Measurements from ENCODE around the gene LAMA1.
"Not testable (repeated sequence)": the region's sequence is repeated elsewhere in the genome, so short reads cannot be mapped to it uniquely, and the experiment has no call there.

The LAMA1 gene

DNA sequence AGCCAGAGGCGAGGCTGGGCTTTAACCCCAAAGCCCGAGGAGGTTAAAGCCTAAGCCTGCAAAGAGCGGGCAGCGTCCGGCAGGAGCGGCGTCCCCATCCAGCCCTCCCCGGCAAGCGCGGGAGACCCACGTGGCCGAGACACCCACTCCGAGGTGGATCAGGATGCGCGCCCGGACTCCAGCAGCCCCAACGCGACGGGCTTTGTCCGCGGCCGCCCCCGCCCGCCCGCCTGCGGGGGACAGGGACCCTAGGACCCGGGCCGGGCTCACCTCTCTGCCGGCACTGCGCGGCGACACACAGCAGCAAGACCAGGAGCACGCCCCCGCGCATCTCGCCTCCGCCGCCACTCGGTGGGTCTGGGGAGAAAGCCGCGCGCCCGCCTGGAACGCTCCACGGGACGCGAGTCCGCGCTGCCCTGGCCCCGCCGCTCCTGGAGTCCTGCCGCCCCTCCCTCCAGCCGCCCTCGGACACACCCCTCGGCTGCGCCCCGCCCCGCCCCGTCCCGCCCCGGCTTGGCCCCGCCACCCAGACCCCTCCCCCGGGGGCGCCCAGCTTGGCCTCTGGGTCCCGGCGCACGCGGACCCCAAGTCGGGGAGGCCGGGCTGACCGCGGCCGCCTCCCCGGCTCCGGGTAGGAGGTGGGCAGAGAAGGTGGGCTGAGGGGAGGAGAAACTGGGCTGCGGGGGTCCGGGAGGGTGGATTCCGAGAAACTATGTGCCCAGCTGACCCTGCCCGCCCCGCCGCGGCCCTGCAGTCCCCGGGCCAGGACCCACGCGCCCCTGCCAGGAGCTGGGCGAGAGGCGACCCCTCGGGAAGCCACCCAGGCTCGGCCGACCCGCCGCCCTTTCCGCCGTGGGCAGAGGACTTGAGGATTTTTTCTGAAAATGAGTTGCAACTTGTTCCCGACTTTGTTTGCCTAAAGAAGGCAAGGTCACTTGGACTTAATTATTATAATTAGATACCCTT is at the start of gene LAMA1:
TSS of gene LAMA1 (minus strand) at position 408 of the 966 bp plus-strand sequence. CDS start at position 331, 77 bp downstream.
- Histone ChIP-seq H3K9me3 (ENCODE audit: control insufficient read depth, insufficient read depth, low read length) (no peaks in the 10 kb centered on the region; the same call in 1 of the 2 replicates), H3K9ac (ENCODE audit: low read depth, low read length) (peak within 1 kb of the TSS; percentile 72), H3K36me3 (ENCODE audit: insufficient read depth, low read length) (no peaks in the 10 kb centered on the region), H3K4me1 (ENCODE audit: insufficient read depth, low read length) (no peaks in the 10 kb centered on the region; the same call in 1 of the 2 replicates)

DNA sequence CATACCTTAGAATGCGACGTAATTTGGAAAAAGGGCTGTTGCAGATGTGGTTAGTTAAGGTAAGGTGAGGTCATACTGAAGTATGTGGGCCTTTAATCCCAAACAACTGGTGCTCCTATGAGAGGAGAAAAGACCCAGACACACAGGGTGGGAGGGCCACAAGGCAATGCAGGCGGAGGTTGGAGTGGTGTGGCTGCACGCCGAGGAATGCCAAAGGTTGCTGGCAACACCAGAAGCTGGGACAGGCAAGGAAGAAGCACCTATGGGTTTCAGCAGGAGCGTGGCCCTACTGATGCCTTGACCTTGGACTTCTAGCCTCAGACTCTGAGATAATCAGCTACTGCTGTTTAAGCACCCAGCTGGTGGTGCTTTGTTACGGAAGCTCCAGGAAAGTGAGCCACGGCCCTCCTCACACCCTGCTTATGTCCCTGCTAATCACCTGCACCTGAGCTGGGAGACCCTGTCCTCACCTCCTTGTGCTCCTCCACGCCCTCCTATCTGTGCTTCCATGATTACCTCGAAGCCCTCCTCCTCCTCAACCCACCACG is 48.3 kb upstream of the LAMA1 start:
- no peaks in the 10 kb centered on the region for H3K4me1 ChIP-seq (ENCODE audit: insufficient read depth, low read length)
- no peaks in the 10 kb centered on the region for H3K36me3 ChIP-seq (ENCODE audit: insufficient read depth, low read length)
- no peak overlapping the region for H3K9ac ChIP-seq (ENCODE audit: low read depth, low read length)
- no peaks in the 10 kb centered on the region for H3K9me3 ChIP-seq (ENCODE audit: control insufficient read depth, insufficient read depth, low read length)

DNA sequence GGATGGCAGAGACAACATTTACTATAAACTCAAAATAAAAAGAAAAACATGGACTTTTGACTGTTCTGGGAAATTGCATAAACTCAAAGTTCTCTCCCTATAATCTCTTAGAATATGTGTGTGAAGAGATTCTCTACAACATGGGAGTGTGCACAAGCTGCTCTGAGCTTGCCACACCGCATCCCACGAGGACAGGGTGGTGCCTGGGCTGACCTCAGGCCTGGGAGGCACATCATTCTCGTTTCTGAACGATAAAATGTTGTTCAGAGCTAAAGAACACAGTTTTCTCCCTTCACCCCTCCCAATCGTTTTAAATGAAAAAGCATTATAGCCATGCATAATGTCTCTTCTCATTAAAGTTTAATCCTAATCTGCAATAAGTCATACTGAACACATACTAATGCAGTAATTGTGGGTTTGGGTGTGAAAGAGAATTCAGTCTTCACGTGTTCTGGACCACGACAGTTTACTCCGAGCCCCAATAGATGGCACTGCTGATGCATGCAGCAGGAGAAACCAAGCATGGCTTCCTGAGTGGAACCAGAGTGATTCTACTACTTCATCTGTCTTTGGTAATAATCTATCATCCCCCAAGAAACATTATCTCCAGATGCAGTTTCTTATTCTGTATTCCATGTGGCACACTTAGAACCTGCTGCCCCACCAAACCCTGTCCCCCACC is 46.9 kb upstream of the LAMA1 start:
- Histone ChIP-seq H3K9ac (ENCODE audit: low read depth, low read length) (no peak overlapping the region), H3K4me1 (ENCODE audit: insufficient read depth, low read length) (no peaks in the 10 kb centered on the region), H3K36me3 (ENCODE audit: insufficient read depth, low read length) (no peaks in the 10 kb centered on the region), H3K9me3 (ENCODE audit: control insufficient read depth, insufficient read depth, low read length) (no peaks in the 10 kb centered on the region)

DNA sequence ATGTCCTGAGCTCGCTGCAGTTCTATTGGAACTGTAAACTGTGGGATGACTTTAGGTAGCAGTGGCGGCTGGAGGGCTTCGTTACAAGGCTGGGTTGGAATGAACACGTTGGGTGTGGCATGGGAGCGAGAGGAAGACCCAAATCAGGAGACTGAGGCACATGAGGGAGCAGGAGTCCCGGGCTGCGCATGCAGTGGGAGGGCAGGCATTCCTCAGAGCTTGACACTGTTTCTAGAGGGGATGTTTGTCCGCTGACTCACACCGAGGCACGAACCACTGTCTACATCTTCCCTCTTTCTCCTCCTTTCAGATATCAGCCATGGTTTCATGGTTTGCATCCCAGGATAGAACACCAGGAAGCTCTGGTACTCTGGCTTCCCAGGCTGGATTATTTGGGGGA is 40.6 kb upstream of the LAMA1 start:
- Histone ChIP-seq H3K9me3 (ENCODE audit: control insufficient read depth, insufficient read depth, low read length) (no peaks in the 10 kb centered on the region), H3K36me3 (ENCODE audit: insufficient read depth, low read length) (no peaks in the 10 kb centered on the region), H3K9ac (ENCODE audit: low read depth, low read length) (no peak overlapping the region), H3K4me1 (ENCODE audit: insufficient read depth, low read length) (peaks cover 11% of the 10 kb centered on the region; the same call in 1 of the 2 replicates)

DNA sequence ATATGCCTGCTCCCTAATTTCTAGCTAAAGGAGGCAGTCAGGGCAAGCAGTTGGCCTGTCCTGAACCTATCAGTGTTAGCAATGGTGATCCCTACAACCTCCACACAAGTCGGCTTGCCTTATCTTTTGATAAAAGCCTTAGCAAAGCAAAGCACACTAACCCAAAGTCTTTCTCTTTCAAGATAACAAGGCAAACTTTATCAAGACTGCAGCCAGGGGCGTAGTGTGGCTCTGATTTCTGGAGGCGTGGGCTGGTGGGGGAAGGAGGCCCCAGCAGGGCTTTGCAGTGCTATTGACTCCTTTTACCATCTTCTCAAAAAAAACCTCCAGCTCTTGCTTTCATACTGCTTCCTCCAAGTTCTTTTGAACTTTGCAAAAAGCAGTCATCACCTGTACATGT is 40.2 kb upstream of the LAMA1 start:
- Histone ChIP-seq H3K36me3 (ENCODE audit: insufficient read depth, low read length) (no peaks in the 10 kb centered on the region), H3K9ac (ENCODE audit: low read depth, low read length) (no peak overlapping the region), H3K9me3 (ENCODE audit: control insufficient read depth, insufficient read depth, low read length) (no peaks in the 10 kb centered on the region), H3K4me1 (ENCODE audit: insufficient read depth, low read length) (peaks cover 11% of the 10 kb centered on the region; the same call in 1 of the 2 replicates)

DNA sequence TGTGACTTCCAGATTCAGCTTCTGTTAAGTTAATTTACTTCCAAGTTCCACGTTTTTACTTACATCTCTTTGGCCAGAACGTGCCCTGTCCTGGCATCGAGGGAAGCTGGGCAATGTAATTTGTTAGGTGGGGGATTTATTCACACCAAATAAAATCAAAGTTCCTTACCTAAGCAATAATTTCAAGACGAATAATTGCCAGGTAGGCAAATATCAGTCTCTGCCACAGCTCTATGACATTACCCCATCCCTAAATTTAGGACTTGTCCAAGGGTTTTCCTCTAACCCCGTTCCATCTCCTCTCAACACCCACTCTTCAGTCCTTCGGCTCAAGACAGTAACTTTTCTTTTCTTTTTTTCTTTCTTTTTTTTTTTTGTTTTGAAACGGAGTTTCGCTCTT is 38.3 kb upstream of the LAMA1 start:
- Histone ChIP-seq H3K4me1 (ENCODE audit: insufficient read depth, low read length) (peaks cover 11% of the 10 kb centered on the region; the same call in 1 of the 2 replicates), H3K36me3 (ENCODE audit: insufficient read depth, low read length) (no peaks in the 10 kb centered on the region)

GRCh38 chr18:7155092-7155491 is 37.5 kb upstream of the LAMA1 start:
- H3K9ac ChIP-seq (ENCODE audit: low read depth, low read length): no peak overlapping the region
- H3K9me3 ChIP-seq (ENCODE audit: control insufficient read depth, insufficient read depth, low read length): no peaks in the 10 kb centered on the region
- H3K36me3 ChIP-seq (ENCODE audit: insufficient read depth, low read length): no peaks in the 10 kb centered on the region
- H3K4me1 ChIP-seq (ENCODE audit: insufficient read depth, low read length): peaks cover 11% of the 10 kb centered on the region; the same call in 1 of the 2 replicates

More for the DNA sequence above, 38.3 kb upstream of the LAMA1 start:
- Histone ChIP-seq H3K9ac (ENCODE audit: low read depth, low read length) (no peak overlapping the region), H3K9me3 (ENCODE audit: control insufficient read depth, insufficient read depth, low read length) (no peaks in the 10 kb centered on the region)

- Histone ChIP-seq H3K36me3 (ENCODE audit: insufficient read depth, low read length) (no peaks in the 10 kb centered on the region), H3K9me3 (ENCODE audit: control insufficient read depth, insufficient read depth, low read length) (no peaks in the 10 kb centered on the region), H3K9ac (ENCODE audit: low read depth, low read length) (no peak overlapping the region), H3K4me1 (ENCODE audit: insufficient read depth, low read length) (peaks cover under 1% of the 10 kb centered on the region; the same call in 1 of the 2 replicates)
Measured at GRCh38 chr18:7152440-7152839, 34.8 kb upstream of the LAMA1 start.

GRCh38 chr18:7147399-7147798 is 29.8 kb upstream of the LAMA1 start:
- Histone ChIP-seq H3K36me3 (ENCODE audit: insufficient read depth, low read length) (no peaks in the 10 kb centered on the region), H3K9me3 (ENCODE audit: control insufficient read depth, insufficient read depth, low read length) (no peaks in the 10 kb centered on the region), H3K9ac (ENCODE audit: low read depth, low read length) (no peak overlapping the region), H3K4me1 (ENCODE audit: insufficient read depth, low read length) (no peaks in the 10 kb centered on the region)

DNA sequence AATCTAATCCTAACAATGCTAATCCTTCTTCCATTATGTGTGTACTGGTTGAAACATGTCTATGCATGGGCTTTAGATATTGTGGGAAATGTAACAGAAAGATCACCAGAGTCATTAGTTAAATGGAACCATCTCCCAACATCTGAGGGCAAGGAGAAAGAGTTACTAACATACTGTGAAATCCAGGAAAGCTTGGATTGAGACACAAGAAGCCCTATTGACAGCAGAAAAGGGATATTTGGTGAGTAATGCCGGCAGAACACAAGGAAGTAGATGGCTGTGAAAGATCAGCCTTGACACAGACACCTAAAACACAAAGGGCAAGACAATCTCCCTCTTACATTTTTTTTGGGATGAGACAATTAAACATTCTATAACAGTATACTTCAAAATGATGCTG is 28.5 kb upstream of the LAMA1 start:
- no peaks in the 10 kb centered on the region for H3K36me3 ChIP-seq (ENCODE audit: insufficient read depth, low read length)
- H3K9ac ChIP-seq (ENCODE audit: low read depth, low read length): no peak overlapping the region
- H3K9me3 ChIP-seq (ENCODE audit: control insufficient read depth, insufficient read depth, low read length): no peaks in the 10 kb centered on the region
- H3K4me1 ChIP-seq (ENCODE audit: insufficient read depth, low read length): no peaks in the 10 kb centered on the region

DNA sequence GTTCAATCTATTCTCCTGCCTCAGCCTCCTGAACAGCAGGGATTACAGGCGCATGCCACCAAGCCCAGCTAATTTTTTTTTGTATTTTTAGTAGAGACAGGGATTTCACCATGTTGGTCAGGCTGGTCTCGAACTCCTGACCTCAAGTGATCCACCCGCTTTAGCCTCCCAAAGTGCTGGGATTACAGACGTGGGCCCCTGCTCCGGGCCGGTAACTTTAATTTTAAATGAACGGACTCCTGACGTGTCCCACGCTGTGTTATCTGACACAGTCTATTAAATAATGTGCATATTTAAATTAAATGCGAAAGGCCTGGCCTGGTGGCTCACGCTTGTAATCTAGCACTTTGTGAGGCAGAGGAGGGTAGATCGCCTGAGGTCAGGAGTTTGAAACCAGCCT is 27.3 kb upstream of the LAMA1 start:
- not testable (repeated sequence) for H3K9ac ChIP-seq (ENCODE audit: low read depth, low read length); H3K4me1 ChIP-seq (ENCODE audit: insufficient read depth, low read length); H3K9me3 ChIP-seq (ENCODE audit: control insufficient read depth, insufficient read depth, low read length); H3K36me3 ChIP-seq (ENCODE audit: insufficient read depth, low read length)

DNA sequence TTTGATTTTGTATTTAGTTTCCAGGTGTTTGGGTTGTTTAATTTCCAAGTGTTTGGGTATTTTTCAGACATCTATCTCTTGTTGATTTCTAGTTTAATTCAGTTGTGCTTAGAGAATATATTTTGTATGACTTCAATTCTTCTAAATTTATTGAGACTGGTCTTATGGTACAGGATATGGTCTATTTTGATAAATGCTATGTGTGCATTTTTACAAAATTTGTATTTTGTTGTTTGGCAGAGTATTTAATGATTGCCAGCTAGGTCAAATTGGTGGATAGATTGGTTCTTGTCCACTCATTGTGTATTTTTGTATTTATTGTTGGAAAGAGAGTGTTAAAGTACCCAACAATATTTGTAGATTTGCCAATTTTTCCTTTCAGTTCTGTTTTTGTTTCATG is 23.7 kb upstream of the LAMA1 start:
- no peaks in the 10 kb centered on the region for H3K9me3 ChIP-seq (ENCODE audit: control insufficient read depth, insufficient read depth, low read length)
- no peak overlapping the region for H3K9ac ChIP-seq (ENCODE audit: low read depth, low read length)
- no peaks in the 10 kb centered on the region for H3K4me1 ChIP-seq (ENCODE audit: insufficient read depth, low read length)
- no peaks in the 10 kb centered on the region for H3K36me3 ChIP-seq (ENCODE audit: insufficient read depth, low read length)

DNA sequence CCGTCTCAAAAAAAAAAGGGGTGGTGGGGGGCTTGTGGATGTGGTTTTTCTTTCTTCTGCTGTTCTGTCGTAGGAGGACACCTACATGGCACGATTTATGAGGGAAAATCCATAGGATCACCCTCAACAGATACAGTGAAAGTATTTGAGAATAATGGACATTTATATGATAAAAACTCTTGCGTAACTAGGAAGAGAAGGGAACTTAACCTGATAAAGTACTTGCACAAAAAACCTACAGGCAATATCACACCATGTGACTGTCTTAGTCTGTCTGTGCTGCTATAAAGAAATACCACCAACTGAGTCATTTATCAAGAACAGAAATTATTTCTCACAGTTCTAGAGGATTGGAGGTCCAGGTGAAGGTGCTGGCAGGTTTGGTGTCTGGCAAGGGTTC is 21.8 kb upstream of the LAMA1 start:
- no peaks in the 10 kb centered on the region for H3K4me1 ChIP-seq (ENCODE audit: insufficient read depth, low read length)
- no peaks in the 10 kb centered on the region for H3K9me3 ChIP-seq (ENCODE audit: control insufficient read depth, insufficient read depth, low read length)
- no peaks in the 10 kb centered on the region for H3K36me3 ChIP-seq (ENCODE audit: insufficient read depth, low read length)
- no peak overlapping the region for H3K9ac ChIP-seq (ENCODE audit: low read depth, low read length)

GRCh38 chr18:7133181-7133580 is 15.6 kb upstream of the LAMA1 start:
- Histone ChIP-seq H3K4me1 (ENCODE audit: insufficient read depth, low read length) (0 out of 2 replicates have a peak, but pooled peaks cover 4% of the 10 kb centered on the region), H3K9ac (ENCODE audit: low read depth, low read length) (no peak overlapping the region), H3K9me3 (ENCODE audit: control insufficient read depth, insufficient read depth, low read length) (no peaks in the 10 kb centered on the region), H3K36me3 (ENCODE audit: insufficient read depth, low read length) (no peaks in the 10 kb centered on the region)

All from ES-I3 (cell line).